ENCODE data around the gene BANP. TPM values are rescaled to one million over a fixed set of nuclear protein-coding genes. Genes with fewer than 3 reads are reported as not detected.
"Not testable (repeated sequence)": the region's sequence is repeated elsewhere in the genome, so short reads cannot be mapped to it uniquely, and the experiment has no call there.

Gene BANP
- total RNA-seq, 3 donors from 2014 or later: 25.2 to 29.4 (median 25.9) TPM

DNA sequence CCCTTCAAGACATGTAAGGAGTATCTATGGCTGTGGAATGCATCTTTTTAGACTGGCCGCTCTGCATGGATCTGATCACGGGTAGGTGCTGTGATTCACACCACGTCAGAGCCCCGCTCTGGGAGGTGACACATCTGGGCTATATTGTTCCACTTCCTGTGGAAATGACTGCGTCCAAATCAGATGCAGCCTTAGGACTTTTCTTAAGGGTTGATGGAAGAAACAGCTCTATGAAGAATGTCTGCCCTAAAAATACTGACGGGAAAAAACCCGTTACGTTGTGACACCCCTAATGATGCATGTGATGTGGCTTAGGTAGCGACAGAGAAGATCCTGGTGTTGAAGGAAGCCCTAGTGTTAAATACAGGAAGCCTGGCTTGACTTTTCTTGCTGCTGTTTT is 12.2 kb downstream of the BANP start:
- H3K27me3 Mint-ChIP-seq (ENCODE audit: low read depth): no peaks in the 10 kb centered on the region
- DNase-seq: peak; percentile 71
- peaks cover 72% of the 10 kb centered on the region for H3K4me1 Mint-ChIP-seq (ENCODE audit: low read depth)

GRCh38 chr16:87964049-87964659 is 12.9 kb downstream of the BANP start:
- no peak for ATAC-seq
- no peaks in the 10 kb centered on the region for H3K9me3 Mint-ChIP-seq
- H3K27me3 Mint-ChIP-seq (ENCODE audit: low read depth): no peaks in the 10 kb centered on the region
- H3K4me3 Mint-ChIP-seq: peak overlapping the region; percentile 48
- H3K36me3 Mint-ChIP-seq (ENCODE audit: insufficient read depth): peaks cover 4% of the 10 kb centered on the region
- no peak for DNase-seq
- H3K4me1 Mint-ChIP-seq (ENCODE audit: low read depth): peaks cover 71% of the 10 kb centered on the region

More for the DNA sequence above, 12.2 kb downstream of the BANP start:
- H3K9me3 Mint-ChIP-seq: no peaks in the 10 kb centered on the region
- peak overlapping the region; percentile 48 for H3K4me3 Mint-ChIP-seq
- peak; percentile 98 to 99 for ATAC-seq
- peaks cover under 1% of the 10 kb centered on the region for H3K36me3 Mint-ChIP-seq (ENCODE audit: insufficient read depth)

DNA sequence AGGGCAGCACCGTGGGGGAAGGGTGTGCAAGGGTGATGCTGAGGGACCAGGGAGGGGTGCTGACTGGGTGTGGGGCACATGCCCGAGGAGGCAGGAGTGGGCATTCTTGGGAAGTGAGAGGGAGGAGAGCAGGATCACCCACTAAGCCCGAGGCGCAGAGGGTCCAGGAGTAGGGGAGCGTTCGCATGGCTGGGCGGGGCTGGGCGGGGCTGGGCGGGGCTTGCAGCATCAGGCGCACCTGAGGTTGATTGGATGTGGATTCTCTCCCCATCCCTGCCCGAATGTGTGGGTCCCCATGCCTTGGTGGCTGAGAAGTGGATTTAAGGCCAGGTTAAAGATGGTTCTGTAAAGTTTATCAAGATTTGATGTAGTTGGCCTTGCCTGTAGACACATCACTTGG is 14.2 kb downstream of the BANP start:
- Mint-ChIP-seq H3K27me3 (ENCODE audit: low read depth) (no peaks in the 10 kb centered on the region), H3K36me3 (ENCODE audit: insufficient read depth) (peaks cover 9% of the 10 kb centered on the region), H3K9me3 (no peaks in the 10 kb centered on the region), H3K4me1 (ENCODE audit: low read depth) (peaks cover 62% of the 10 kb centered on the region), H3K4me3 (no peak overlapping the region)
- ATAC-seq (no peak), DNase-seq (no peak)

DNA sequence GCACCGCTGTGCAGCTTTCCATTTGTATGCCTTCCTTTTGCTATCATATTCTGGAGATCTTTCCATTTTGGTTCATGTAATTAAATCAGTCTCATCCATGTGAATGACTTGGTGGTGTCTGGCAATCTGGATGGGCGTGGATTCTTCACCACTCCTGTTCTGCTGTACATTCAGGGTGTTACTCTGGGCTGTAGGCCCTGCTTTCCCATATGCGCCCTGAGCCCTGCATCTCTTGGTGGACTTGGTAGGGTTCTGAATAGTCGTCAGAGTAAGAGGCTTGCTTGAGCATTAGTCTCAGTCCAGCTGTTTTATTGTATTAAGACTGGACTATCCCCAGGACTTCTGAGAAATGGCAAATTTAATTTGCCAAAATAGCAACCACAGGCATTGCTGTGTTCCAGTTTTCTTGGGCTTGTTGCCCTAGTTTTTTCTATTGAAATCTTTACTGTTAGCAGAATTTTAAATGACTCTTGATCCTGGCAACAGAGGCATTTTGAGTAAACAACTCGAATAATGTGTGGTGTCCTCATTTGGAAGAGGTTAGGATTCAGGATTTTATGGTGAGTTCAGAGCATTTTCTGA is 14.9 kb downstream of the BANP start:
- DNase-seq (no peak), ATAC-seq (no peak)
- H3K4me1 Mint-ChIP-seq (ENCODE audit: low read depth): peaks cover 58% of the 10 kb centered on the region
- H3K9me3 Mint-ChIP-seq: peaks cover 4% of the 10 kb centered on the region
- H3K36me3 Mint-ChIP-seq (ENCODE audit: insufficient read depth): peaks cover 12% of the 10 kb centered on the region
- H3K27me3 Mint-ChIP-seq (ENCODE audit: low read depth): no peaks in the 10 kb centered on the region
- no peak overlapping the region for H3K4me3 Mint-ChIP-seq

DNA sequence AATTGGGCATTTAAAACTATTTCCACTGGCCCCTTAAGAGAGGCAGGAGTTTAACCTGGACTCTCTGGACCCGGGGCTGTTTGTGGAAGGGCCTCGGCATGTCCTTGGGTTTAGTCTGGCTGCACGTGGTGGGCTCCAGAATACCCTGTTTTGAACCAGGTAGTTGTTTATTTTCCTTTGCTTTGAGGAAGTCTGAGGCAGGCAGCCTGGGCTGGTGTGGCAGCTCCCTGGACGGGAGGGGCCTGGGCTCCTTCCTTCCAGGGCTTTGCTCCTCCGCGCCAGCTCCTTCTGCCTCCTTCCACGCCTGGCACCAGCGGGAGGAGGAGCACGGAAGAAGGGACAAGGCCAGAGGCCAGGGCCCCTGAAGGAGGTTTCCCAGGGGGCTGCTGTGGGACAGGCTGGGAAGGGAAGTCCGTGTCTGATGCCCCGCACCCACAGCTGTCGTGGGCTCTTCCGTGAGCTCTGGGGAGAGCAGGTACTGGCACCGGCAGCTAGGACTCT is 15.5 kb downstream of the BANP start:
- Mint-ChIP-seq H3K36me3 (ENCODE audit: insufficient read depth) (peaks cover 18% of the 10 kb centered on the region), H3K27me3 (ENCODE audit: low read depth) (no peaks in the 10 kb centered on the region), H3K9me3 (peaks cover 10% of the 10 kb centered on the region), H3K4me3 (no peak overlapping the region), H3K4me1 (ENCODE audit: low read depth) (peaks cover 55% of the 10 kb centered on the region)
- ATAC-seq (no peak), DNase-seq (no peak)

GRCh38 chr16:87968541-87968940 is 17.3 kb downstream of the BANP start:
- Mint-ChIP-seq H3K36me3 (ENCODE audit: insufficient read depth) (peaks cover 28% of the 10 kb centered on the region), H3K27me3 (ENCODE audit: low read depth) (no peaks in the 10 kb centered on the region), H3K9me3 (peaks cover 16% of the 10 kb centered on the region), H3K4me3 (no peak overlapping the region), H3K4me1 (ENCODE audit: low read depth) (peaks cover 47% of the 10 kb centered on the region)
- ATAC-seq (no peak), DNase-seq (no peak)

DNA sequence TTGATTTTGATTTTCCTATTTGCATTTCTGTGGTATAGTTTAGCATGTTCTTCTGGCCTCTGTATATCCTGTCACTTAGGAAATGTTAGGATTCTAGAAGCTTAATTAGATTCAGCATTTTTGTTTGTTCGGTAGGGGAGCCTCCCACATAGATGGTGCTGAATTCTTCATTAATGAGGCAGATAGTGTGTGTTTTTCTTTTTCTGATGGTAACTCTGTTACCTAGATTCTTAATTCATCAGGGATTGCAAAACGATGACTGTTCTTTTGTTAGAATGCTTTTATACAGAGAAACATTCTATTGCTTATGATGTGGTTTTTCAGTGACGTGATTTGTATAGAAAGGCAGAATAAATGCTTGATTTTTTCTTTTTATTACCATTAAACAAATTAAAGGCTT is 19.0 kb downstream of the BANP start:
- Mint-ChIP-seq H3K36me3 (ENCODE audit: insufficient read depth) (peaks cover 34% of the 10 kb centered on the region), H3K4me1 (ENCODE audit: low read depth) (peaks cover 31% of the 10 kb centered on the region), H3K4me3 (no peak overlapping the region), H3K27me3 (ENCODE audit: low read depth) (no peaks in the 10 kb centered on the region), H3K9me3 (peaks cover 16% of the 10 kb centered on the region)
- DNase-seq (no peak), ATAC-seq (no peak)

DNA sequence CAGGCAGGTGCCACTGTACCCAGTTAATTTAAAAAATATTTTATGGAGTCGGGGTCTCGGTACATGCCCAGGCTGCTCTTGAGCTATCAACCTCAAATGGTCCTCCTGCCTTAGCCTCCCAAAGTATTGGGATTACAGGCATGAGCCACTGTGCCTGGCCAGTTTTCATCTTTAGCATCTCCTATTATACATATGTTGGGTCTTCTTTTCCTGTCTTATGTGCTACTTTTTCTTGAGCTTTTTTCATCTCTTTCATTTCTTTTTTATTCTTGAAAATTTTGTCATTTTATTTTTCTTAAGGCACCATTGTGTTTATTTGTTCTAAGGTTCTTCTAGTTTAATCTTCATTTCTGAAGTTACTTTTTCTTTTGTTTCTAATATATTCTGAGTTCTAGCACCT is 20.7 kb downstream of the BANP start:
- ATAC-seq (no peak), DNase-seq (no peak)
- Mint-ChIP-seq H3K9me3 (peaks cover 16% of the 10 kb centered on the region), H3K36me3 (ENCODE audit: insufficient read depth) (peaks cover 41% of the 10 kb centered on the region), H3K4me1 (ENCODE audit: low read depth) (peaks cover 16% of the 10 kb centered on the region), H3K4me3 (no peak overlapping the region), H3K27me3 (ENCODE audit: low read depth) (no peaks in the 10 kb centered on the region)

GRCh38 chr16:87973717-87974116 is 22.5 kb downstream of the BANP start:
- no peak overlapping the region for H3K4me3 Mint-ChIP-seq
- no peak for DNase-seq

GRCh38 chr16:87974178-87974577 is 22.9 kb downstream of the BANP start:
- DNase-seq: no peak
- Mint-ChIP-seq H3K4me1 (ENCODE audit: low read depth) (peaks cover 12% of the 10 kb centered on the region), H3K36me3 (ENCODE audit: insufficient read depth) (peaks cover 40% of the 10 kb centered on the region), H3K4me3 (no peak overlapping the region), H3K27me3 (ENCODE audit: low read depth) (no peaks in the 10 kb centered on the region), H3K9me3 (peaks cover 16% of the 10 kb centered on the region)
- ATAC-seq: no peak

More at GRCh38 chr16:87973717-87974116, 22.5 kb downstream of the BANP start:
- H3K36me3 Mint-ChIP-seq (ENCODE audit: insufficient read depth): peaks cover 39% of the 10 kb centered on the region
- ATAC-seq: no peak
- H3K9me3 Mint-ChIP-seq: peaks cover 16% of the 10 kb centered on the region
- no peaks in the 10 kb centered on the region for H3K27me3 Mint-ChIP-seq (ENCODE audit: low read depth)
- H3K4me1 Mint-ChIP-seq (ENCODE audit: low read depth): peaks cover 12% of the 10 kb centered on the region

- H3K27me3 Mint-ChIP-seq (ENCODE audit: low read depth): no peaks in the 10 kb centered on the region
- DNase-seq (no peak), ATAC-seq (no peak)
- peaks cover 30% of the 10 kb centered on the region for H3K4me1 Mint-ChIP-seq (ENCODE audit: low read depth)
- H3K4me3 Mint-ChIP-seq: no peak overlapping the region
- H3K9me3 Mint-ChIP-seq: peaks cover 8% of the 10 kb centered on the region
- peaks cover 38% of the 10 kb centered on the region for H3K36me3 Mint-ChIP-seq (ENCODE audit: insufficient read depth)
These were observed 25.4 kb downstream of the BANP start for GRCh38 chr16:87976665-87977064.

GRCh38 chr16:87978127-87978526 is 26.9 kb downstream of the BANP start:
- no peaks in the 10 kb centered on the region for H3K9me3 Mint-ChIP-seq
- no peaks in the 10 kb centered on the region for H3K27me3 Mint-ChIP-seq (ENCODE audit: low read depth)
- H3K4me3 Mint-ChIP-seq: no peak overlapping the region
- H3K36me3 Mint-ChIP-seq (ENCODE audit: insufficient read depth): peaks cover 38% of the 10 kb centered on the region
- ATAC-seq: no peak
- H3K4me1 Mint-ChIP-seq (ENCODE audit: low read depth): peaks cover 36% of the 10 kb centered on the region
- DNase-seq: no peak

DNA sequence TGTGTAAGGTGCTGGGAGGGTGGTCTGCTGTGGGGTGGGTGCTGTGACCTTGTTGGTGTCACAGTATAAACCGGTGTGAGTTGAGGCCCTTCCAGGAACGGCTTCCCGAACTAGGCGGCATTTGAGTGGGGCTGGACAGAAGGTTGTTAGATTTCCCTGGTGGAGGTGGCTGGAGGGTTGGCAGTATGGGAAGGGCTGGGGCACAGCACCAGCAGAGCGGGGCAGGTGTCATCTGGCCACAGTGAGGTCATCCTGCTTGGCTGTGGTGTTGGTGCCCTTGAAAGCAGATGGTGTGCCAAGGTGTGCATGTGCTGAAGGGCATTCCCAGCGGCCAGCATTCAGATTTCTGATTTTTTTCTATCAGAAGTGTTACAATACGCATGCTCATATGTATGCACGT is 28.1 kb downstream of the BANP start:
- Mint-ChIP-seq H3K36me3 (ENCODE audit: insufficient read depth) (peaks cover 38% of the 10 kb centered on the region), H3K27me3 (ENCODE audit: low read depth) (no peaks in the 10 kb centered on the region), H3K4me1 (ENCODE audit: low read depth) (peaks cover 46% of the 10 kb centered on the region), H3K9me3 (no peaks in the 10 kb centered on the region), H3K4me3 (no peak overlapping the region)
- ATAC-seq (no peak), DNase-seq (no peak)

GRCh38 chr16:87979911-87980630 is 28.8 kb downstream of the BANP start:
- peaks cover 42% of the 10 kb centered on the region for H3K36me3 Mint-ChIP-seq (ENCODE audit: insufficient read depth)
- H3K9me3 Mint-ChIP-seq; DNase-seq; H3K27me3 Mint-ChIP-seq (ENCODE audit: low read depth): not testable (repeated sequence)
- H3K4me3 Mint-ChIP-seq: peak overlapping the region; percentile 2
- ATAC-seq: peak in 1 of 2 donors; percentile 56
- H3K4me1 Mint-ChIP-seq (ENCODE audit: low read depth): peaks cover 53% of the 10 kb centered on the region

GRCh38 chr16:87981376-87981775 is 30.1 kb downstream of the BANP start:
- not testable (repeated sequence) for H3K27me3 Mint-ChIP-seq (ENCODE audit: low read depth); DNase-seq; H3K9me3 Mint-ChIP-seq
- peaks cover 64% of the 10 kb centered on the region for H3K4me1 Mint-ChIP-seq (ENCODE audit: low read depth)
- H3K36me3 Mint-ChIP-seq (ENCODE audit: insufficient read depth): peaks cover 48% of the 10 kb centered on the region
- peak; percentile 65 to 70 for ATAC-seq
- peak overlapping the region; percentile 33 for H3K4me3 Mint-ChIP-seq

Measured in activated T-cell treated with anti-CD3 and anti-CD28 coated beads, Interleukin-2, amount 50 U/mL, for 4 hours (primary cell).